Prostate gland (tissue), 2 donors: ENCODE measurements around the gene GALR1.

ENCODE experiments used
- POLR2A ChIP-seq: fragments of 450-650 bp; IDR thresholded peaks from one replicate; pipeline ENCODE4 v1.6.1; 2016; ENCODE audit warnings: antibody characterized with exemption, mild to moderate bottlenecking
- POLR2AphosphoS5 ChIP-seq: sonication (generic); formaldehyde crosslinking; IDR thresholded peaks from one replicate; pipeline ENCODE4 v1.6.1; 2017; ENCODE audit warnings: antibody characterized with exemption
- TF ChIP-seq, protein P1 (sequence below), 4 experiments: fragments of 200-600 bp in 2 of 4; fragments of 450-650 bp in 2 of 4; sonication (generic) in 2 of 4; IDR thresholded peaks; 1 replicate in 3 of 4; 2 replicates in 1 of 4; pipeline ENCODE4 v1.5.1; 2016 to 2019; ENCODE audit warnings: antibody characterized with exemption in 4 of 4, mild to moderate bottlenecking in 2 of 4, moderate library complexity in 2 of 4

DNA sequence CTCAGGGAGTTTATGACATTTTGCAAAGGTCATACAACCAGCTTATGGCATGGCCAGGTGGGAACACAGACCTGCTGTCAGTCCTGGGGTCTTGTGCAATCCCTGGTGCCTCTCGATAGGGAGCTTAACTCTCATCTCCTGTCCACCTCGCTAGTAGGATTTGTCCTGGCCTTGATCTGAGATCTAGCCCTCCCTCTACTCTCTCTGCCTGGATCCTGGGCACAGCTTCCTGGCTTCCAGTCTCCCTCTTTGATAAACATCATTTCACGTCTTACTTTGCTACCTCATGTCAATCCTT, 13.8 kb downstream of the GALR1 start:
- TF ChIP-seq POLR2A = no peak
- TF ChIP-seq, protein P1, sequence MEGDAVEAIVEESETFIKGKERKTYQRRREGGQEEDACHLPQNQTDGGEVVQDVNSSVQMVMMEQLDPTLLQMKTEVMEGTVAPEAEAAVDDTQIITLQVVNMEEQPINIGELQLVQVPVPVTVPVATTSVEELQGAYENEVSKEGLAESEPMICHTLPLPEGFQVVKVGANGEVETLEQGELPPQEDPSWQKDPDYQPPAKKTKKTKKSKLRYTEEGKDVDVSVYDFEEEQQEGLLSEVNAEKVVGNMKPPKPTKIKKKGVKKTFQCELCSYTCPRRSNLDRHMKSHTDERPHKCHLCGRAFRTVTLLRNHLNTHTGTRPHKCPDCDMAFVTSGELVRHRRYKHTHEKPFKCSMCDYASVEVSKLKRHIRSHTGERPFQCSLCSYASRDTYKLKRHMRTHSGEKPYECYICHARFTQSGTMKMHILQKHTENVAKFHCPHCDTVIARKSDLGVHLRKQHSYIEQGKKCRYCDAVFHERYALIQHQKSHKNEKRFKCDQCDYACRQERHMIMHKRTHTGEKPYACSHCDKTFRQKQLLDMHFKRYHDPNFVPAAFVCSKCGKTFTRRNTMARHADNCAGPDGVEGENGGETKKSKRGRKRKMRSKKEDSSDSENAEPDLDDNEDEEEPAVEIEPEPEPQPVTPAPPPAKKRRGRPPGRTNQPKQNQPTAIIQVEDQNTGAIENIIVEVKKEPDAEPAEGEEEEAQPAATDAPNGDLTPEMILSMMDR (IDR thresholded peaks at IDR 0.05) = no peak
- TF ChIP-seq POLR2AphosphoS5 = no peak
